Measurements from ENCODE around the gene DNHD1.

Gene DNHD1

DNA sequence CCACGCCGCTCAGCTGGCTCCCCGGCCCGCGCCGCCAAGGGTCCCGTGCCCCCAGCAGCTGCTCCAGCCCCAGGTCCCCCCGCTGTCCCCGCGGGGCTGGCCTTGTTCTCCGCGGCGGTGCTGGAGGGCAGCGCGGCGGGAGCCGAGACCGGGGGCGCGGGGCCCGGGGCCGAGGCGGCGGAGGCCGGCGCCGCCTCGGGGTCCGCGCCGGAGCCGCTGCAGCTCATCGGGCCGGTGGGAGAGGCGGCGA lies 114.8 kb downstream of the DNHD1 start:
- TF ChIP-seq, protein P1, sequence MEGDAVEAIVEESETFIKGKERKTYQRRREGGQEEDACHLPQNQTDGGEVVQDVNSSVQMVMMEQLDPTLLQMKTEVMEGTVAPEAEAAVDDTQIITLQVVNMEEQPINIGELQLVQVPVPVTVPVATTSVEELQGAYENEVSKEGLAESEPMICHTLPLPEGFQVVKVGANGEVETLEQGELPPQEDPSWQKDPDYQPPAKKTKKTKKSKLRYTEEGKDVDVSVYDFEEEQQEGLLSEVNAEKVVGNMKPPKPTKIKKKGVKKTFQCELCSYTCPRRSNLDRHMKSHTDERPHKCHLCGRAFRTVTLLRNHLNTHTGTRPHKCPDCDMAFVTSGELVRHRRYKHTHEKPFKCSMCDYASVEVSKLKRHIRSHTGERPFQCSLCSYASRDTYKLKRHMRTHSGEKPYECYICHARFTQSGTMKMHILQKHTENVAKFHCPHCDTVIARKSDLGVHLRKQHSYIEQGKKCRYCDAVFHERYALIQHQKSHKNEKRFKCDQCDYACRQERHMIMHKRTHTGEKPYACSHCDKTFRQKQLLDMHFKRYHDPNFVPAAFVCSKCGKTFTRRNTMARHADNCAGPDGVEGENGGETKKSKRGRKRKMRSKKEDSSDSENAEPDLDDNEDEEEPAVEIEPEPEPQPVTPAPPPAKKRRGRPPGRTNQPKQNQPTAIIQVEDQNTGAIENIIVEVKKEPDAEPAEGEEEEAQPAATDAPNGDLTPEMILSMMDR (conservative IDR thresholded peaks at IDR 0.05), result no peak
- peak; percentile 34; the same call in 1 of the 2 replicates for TF ChIP-seq ZFX (IDR thresholded peaks at IDR 0.05)
- H3K27ac ChIP-seq, result peak overlapping the region; percentile 89

DNA sequence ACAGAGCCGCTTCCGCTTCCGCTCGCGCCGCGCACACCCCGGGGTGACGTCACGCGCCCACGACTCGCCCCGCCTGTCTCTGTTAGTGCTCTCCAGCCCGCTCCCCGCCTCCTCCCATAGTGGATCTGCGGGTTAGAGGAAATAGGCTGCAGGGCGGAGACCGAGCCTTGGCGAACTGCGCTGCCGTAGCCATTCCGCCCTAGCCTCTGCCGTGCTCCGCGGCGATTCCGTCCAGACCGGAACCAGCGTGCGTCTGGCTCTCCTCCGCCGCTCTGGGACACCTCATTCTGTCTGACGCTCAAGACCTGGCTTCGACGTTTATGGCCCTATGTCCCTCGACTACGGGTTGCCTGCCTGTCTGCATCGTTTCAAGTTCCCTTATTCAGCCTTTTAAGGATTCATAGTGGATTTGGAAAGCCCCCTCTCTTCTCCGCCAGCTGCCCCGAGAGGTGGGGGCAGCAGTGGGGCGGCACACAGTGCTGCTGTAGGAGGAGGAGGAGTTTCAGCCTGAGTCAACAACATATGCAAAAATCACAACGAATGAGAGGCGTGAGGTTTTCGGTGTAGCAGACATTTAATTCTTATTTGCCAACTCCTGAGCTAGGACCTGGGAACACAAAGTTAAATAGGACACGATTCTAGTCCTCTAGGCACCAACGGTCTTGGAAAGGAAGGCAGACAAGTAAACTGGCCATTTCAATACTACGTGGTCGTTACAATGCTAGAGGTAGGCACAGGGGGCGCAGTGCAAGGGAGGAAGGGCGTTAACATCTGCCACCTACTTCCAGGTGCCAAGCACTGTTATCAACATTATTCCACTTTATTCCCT lies 115.3 kb downstream of the DNHD1 start, which contains the start of gene TAF10:
TAF10 (minus strand) TSS at position 4 of the 829 bp plus-strand sequence. CDS start 27 bp downstream, outside the sequence.
- peak within 1 kb of the TSS; percentile 89 for H3K27ac ChIP-seq
- TF ChIP-seq, protein P1 (conservative IDR thresholded peaks at IDR 0.05), result peak; percentile 69
- no peak for TF ChIP-seq ZFX (IDR thresholded peaks at IDR 0.05)

DNA sequence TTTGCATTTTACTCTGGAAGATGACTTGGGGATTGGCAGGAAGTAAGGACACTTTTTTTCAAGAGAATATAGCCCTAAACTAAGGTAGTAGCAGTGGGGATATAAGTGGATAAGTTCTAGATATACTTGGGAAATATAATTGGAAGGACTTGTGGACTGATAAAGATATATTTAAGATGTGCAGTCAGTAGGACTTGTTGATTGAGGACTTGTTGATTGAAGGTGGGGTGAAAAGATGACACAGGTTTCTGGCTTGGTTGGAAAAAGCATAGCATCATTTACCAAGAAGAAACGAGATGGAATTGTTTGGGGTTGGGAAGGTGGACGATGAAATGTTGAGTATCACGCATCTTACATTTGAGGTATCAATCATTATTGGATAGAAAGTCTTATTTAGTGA lies 116.4 kb downstream of the DNHD1 start:
- H3K27ac ChIP-seq, result peak overlapping the region; percentile 89; the same call in 1 of the 2 replicates
- TF ChIP-seq ZFX (IDR thresholded peaks at IDR 0.05), result no peak
- TF ChIP-seq, protein P1 (conservative IDR thresholded peaks at IDR 0.05), result no peak

DNA sequence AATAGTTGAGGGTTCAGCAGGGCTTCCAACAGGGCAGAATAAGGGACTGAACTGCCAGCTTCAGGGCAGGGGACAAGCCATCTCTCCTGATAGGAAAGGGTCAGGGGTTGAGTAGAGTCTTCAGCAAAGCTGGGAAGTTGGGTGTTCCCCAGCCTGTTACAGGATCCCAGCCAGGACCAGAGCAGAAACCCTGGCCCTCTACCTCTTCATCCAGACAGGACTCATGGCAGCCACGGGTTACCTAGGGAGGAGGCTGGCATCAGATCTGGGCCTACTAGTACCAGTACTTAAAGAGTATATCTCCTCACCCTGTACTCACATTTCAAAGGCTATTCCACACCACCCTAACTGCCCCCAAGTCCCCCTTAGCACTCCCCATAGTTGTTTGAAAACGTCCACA lies 117.4 kb downstream of the DNHD1 start:
- TF ChIP-seq ZFX (IDR thresholded peaks at IDR 0.05), result no peak
- TF ChIP-seq, protein P1 (conservative IDR thresholded peaks at IDR 0.05), result no peak
- H3K27ac ChIP-seq, result no peak overlapping the region

DNA sequence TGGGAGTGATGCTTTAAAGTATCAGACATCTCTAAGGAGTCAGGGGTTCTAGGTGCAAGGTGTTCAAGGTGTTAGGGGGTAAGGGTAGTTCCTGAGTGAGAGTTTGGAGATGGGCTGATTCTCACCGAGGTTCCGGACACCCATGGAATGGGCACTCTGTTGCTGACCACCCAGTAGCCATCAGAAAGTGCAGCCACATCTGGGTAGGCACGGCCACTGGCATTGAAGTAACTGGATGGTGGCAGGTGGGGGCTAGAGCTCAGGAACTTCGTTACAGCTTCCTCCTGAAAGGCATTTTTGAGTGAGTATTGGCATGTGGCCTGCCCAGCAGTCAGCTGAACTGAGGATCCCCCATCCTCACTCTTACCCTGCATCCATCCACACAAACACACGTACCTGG lies 118.0 kb downstream of the DNHD1 start:
- no peak overlapping the region for H3K27ac ChIP-seq
- TF ChIP-seq, protein P1 (conservative IDR thresholded peaks at IDR 0.05), result no peak

DNA sequence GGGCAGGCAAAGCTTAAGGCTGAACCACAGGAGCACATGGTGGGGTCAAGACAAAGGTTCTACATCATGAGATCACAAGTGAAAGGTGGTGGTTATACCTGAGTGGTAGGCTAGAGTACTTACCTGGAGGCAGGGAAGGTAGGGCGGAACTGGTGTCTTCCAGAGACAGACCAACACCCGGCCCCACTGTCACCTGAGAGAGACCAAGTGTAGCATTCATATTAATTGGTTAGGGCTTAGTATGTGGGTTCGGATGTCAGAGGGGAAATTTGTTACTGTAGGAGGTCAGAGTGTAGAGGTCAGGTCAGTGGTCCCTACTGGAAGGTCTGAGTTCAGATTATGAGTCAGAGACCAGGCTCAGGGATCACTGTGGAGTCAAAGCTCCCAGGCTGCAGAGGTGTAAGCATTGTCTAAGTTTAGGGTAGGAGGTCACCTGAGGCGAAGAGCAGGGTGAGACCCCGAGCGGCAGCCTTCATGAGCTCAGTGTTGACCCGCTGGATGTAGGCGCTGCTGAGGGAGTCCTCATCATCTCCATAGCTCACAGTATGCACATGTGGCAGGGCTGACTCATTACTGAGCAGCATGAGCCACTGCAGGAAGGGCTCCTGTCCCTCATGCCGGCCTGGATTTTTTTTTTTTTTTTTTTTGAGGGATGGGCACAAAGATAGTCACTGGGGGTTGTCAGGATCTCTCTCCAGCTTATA lies 119.0 kb downstream of the DNHD1 start:
- TF ChIP-seq, protein P1 (conservative IDR thresholded peaks at IDR 0.05), result no peak
- H3K27ac ChIP-seq, result no peak overlapping the region

DNA sequence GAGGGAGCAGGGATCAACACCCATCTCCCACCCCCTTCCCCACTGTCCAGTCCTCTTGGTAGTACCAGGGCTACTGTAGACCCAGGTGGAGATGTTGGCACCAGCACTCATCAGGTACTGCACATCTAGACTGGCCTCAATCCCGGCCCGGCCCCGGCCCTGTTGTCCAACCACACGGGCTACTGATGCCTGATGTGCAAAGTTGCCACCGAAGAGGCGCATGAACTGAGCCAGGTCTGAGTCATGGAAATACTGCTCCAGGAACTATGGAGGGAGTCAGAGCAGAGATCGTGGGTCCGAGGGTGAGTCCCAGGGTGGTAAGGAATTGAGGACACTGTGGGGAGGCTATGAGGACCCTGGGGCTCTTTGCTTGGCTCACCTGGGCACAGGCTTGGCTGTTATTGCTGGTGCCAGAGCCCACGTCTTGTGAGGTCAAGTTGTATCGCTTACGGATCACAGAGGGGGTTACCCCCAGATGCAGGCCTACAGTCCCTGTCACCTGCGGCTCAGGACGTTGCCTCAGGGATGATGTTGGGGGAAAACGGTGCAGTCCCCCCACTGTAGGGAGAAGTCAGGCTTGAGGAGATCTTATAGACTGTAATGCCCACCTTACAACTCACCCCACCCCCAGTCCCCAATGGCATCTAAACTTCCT lies 119.6 kb downstream of the DNHD1 start:
- TF ChIP-seq, protein P1 (conservative IDR thresholded peaks at IDR 0.05), result no peak
- H3K27ac ChIP-seq, result no peak overlapping the region
